ENCODE data around the gene PDIA2. TPM values are rescaled to one million over a fixed set of nuclear protein-coding genes. Genes with fewer than 3 reads are reported as not detected.

The PDIA2 gene
- total and polyA plus RNA-seq, 10 of the 15 experiments (the other 5 are each of a cell fraction or from before 2014, with no cell fraction given), result 0.11 to 0.36 TPM; not detected in 8

DNA sequence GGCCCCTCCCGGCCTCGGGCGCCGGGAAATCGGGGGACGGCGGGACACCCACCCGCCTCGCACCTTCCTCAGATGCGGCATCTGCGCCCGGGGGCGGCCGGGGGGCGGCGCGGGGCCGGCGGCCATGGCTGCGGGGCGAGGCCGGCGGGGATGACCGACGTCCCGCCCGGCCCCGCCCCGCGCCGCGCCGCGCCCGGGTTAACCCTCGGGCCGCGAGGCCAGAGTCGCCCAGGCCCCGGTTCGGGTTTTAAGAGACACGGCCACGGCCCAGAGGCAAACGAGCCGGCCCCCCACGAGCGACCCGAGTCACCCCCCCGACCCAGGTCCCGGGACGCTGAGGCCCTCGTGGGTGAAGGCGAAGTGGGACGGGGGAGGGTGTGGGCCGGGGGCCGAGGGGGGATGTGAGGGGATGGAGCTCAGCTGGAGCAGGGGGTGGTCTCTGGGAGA, 7.2 kb upstream of the PDIA2 start, which contains the start of gene RGS11:
TSS of gene RGS11 (minus strand) at position 159 of the 447 bp plus-strand sequence. CDS start at position 126, 33 bp downstream.
- WGBS (ENCODE audit: insufficient coverage, insufficient replicate concordance, low lambda C conversion rate, missing lambda C conversion rate), result no CpG with 5 or more reads among the region's 56 CpGs
- intact Hi-C loops (cut with micrococcal nuclease; ENCODE audit: unreplicated experiment), result no loop called here
- TF ChIP-seq CREB1 (IDR thresholded peaks at IDR 0.05; ENCODE audit: low read depth) (no peak), SREBF1 (IDR thresholded peaks at IDR 0.05; ENCODE audit: low read length) (no peak), FOXK2 (IDR thresholded peaks at IDR 0.05) (no peak), CBX5 (IDR thresholded peaks at IDR 0.05; ENCODE audit: low read depth) (no peak), NBN (IDR thresholded peaks at IDR 0.05) (no peak), RCOR1 (conservative IDR thresholded peaks at IDR 0.05; ENCODE audit: low read depth, low read length) (no peak), WRNIP1 (IDR thresholded peaks at IDR 0.05; ENCODE audit: borderline replicate concordance, low read depth, low read length) (no peak), STAT1 (conservative IDR thresholded peaks at IDR 0.05) (no peak), GABPA (IDR thresholded peaks at IDR 0.05; ENCODE audit: low read depth) (no peak), SREBF2 (IDR thresholded peaks at IDR 0.05; ENCODE audit: low read length) (no peak)
- TF ChIP-seq, protein P1, sequence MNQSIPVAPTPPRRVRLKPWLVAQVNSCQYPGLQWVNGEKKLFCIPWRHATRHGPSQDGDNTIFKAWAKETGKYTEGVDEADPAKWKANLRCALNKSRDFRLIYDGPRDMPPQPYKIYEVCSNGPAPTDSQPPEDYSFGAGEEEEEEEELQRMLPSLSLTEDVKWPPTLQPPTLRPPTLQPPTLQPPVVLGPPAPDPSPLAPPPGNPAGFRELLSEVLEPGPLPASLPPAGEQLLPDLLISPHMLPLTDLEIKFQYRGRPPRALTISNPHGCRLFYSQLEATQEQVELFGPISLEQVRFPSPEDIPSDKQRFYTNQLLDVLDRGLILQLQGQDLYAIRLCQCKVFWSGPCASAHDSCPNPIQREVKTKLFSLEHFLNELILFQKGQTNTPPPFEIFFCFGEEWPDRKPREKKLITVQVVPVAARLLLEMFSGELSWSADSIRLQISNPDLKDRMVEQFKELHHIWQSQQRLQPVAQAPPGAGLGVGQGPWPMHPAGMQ (IDR thresholded peaks at IDR 0.05; ENCODE audit: borderline replicate concordance), result no peak
- TF ChIP-seq, protein P2, sequence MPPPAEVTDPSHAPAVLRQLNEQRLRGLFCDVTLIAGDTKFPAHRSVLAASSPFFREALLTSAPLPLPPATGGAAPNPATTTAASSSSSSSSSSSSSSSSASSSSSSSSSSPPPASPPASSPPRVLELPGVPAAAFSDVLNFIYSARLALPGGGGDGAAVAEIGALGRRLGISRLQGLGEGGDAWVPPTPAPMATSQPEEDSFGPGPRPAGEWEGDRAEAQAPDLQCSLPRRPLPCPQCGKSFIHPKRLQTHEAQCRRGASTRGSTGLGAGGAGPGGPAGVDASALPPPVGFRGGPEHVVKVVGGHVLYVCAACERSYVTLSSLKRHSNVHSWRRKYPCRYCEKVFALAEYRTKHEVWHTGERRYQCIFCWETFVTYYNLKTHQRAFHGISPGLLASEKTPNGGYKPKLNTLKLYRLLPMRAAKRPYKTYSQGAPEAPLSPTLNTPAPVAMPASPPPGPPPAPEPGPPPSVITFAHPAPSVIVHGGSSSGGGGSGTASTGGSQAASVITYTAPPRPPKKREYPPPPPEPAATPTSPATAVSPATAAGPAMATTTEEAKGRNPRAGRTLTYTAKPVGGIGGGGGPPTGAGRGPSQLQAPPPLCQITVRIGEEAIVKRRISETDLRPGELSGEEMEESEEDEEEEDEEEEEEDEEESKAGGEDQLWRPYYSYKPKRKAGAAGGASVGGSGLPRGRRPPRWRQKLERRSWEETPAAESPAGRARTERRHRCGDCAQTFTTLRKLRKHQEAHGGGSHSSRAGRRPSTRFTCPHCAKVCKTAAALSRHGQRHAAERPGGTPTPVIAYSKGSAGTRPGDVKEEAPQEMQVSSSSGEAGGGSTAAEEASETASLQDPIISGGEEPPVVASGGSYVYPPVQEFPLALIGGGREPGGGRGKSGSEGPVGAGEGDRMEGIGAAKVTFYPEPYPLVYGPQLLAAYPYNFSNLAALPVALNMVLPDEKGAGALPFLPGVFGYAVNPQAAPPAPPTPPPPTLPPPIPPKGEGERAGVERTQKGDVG (CRISPR knock-in tag; IDR thresholded peaks at IDR 0.05), result no peak
- TF ChIP-seq, protein P3, sequence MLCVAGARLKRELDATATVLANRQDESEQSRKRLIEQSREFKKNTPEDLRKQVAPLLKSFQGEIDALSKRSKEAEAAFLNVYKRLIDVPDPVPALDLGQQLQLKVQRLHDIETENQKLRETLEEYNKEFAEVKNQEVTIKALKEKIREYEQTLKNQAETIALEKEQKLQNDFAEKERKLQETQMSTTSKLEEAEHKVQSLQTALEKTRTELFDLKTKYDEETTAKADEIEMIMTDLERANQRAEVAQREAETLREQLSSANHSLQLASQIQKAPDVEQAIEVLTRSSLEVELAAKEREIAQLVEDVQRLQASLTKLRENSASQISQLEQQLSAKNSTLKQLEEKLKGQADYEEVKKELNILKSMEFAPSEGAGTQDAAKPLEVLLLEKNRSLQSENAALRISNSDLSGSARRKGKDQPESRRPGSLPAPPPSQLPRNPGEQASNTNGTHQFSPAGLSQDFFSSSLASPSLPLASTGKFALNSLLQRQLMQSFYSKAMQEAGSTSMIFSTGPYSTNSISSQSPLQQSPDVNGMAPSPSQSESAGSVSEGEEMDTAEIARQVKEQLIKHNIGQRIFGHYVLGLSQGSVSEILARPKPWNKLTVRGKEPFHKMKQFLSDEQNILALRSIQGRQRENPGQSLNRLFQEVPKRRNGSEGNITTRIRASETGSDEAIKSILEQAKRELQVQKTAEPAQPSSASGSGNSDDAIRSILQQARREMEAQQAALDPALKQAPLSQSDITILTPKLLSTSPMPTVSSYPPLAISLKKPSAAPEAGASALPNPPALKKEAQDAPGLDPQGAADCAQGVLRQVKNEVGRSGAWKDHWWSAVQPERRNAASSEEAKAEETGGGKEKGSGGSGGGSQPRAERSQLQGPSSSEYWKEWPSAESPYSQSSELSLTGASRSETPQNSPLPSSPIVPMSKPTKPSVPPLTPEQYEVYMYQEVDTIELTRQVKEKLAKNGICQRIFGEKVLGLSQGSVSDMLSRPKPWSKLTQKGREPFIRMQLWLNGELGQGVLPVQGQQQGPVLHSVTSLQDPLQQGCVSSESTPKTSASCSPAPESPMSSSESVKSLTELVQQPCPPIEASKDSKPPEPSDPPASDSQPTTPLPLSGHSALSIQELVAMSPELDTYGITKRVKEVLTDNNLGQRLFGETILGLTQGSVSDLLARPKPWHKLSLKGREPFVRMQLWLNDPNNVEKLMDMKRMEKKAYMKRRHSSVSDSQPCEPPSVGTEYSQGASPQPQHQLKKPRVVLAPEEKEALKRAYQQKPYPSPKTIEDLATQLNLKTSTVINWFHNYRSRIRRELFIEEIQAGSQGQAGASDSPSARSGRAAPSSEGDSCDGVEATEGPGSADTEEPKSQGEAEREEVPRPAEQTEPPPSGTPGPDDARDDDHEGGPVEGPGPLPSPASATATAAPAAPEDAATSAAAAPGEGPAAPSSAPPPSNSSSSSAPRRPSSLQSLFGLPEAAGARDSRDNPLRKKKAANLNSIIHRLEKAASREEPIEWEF (IDR thresholded peaks at IDR 0.05; ENCODE audit: insufficient replicate concordance, low read depth, low read length), result no peak

More for the DNA sequence above, 7.2 kb upstream of the PDIA2 start, which contains the start of gene RGS11:
- peak within 1 kb of the TSS; percentile 42; the same call in 1 of the 2 replicates for H3K4me2 ChIP-seq (ENCODE audit: control insufficient read depth, insufficient read depth)
- ATAC-seq, result no peak
- H3K4me3 ChIP-seq, result no peak within 1 kb of the TSS
- peaks cover 0 to 3% of the 10 kb centered on the region in 2 experiments; a peak in 2 of 4 replicates for H3K27me3 ChIP-seq (replicated peaks in 1 of 2; ENCODE audit: control insufficient read depth in 2 of 2, insufficient read depth in 2 of 2, low read length in 1 of 2)
- no peak within 1 kb of the TSS for H3K9ac ChIP-seq (ENCODE audit: control insufficient read depth, insufficient read depth, low read length)
- POLR2A ChIA-PET, result no interaction called here
- H2AFZ ChIP-seq (ENCODE audit: control insufficient read depth, low read depth, low read length), result no peak within 1 kb of the TSS
- no peaks in the 10 kb centered on the region for H3K79me2 ChIP-seq (ENCODE audit: control insufficient read depth, insufficient read depth, low read length)
- no peaks in the 10 kb centered on the region for H3K36me3 ChIP-seq (ENCODE audit: control insufficient read depth in 2 of 2, insufficient read depth in 2 of 2, low read length in 1 of 2)
- H3K4me1 ChIP-seq (ENCODE audit: control insufficient read depth, insufficient read depth, low read length), result no peaks in the 10 kb centered on the region
- no peak for DNase-seq (ENCODE audit: low read depth, low spot score)
- in situ Hi-C loops (cut with MboI), result no loop called here
- RAD21 ChIA-PET (ENCODE audit: unreplicated experiment), result no interaction called here
- no peaks in the 10 kb centered on the region for H4K20me1 ChIP-seq (ENCODE audit: control insufficient read depth, insufficient read depth)
- H3K9me3 ChIP-seq (replicated peaks; ENCODE audit: control insufficient read depth, insufficient read depth, low read length), result no peaks in the 10 kb centered on the region
- no peak within 1 kb of the TSS for H3K27ac ChIP-seq (ENCODE audit: control insufficient read depth, insufficient read depth)
- BruUV-seq (replicated peaks), result no TSS peak
- CTCF ChIA-PET, result no interaction called here
- SMC1A ChIA-PET (ENCODE audit: uncharacterized antibody, unreplicated experiment), result no interaction called here
- FAIRE-seq, result no peak
